Activated CD8-positive, alpha-beta T cell treated with anti-CD3 and anti-CD28 coated beads for 36 hours (primary cell): ENCODE data around the gene FCF1. TPM values are rescaled to one million over a fixed set of nuclear protein-coding genes. Genes with fewer than 3 reads are reported as not detected.

Experiments
- total RNA-seq, 2 experiments: library from RNA; stranded (reverse); gene quantifications; one replicate each; pipeline ENCODE4 v1.2.3, GENCODE V29; 2021

The FCF1 gene
- total RNA-seq, 2 experiments from 2014 or later: 75.2 to 78.9 TPM

Other genes with a start within 250 kb of the FCF1 start
- gene NPC2, start 219.8 kb upstream of the FCF1 start, total RNA-seq: 10 to 100 TPM; 19.1 to 21.0 TPM
- gene ISCA2, start 219.4 kb upstream of the FCF1 start, total RNA-seq: 10 to 100 TPM; 29.1 to 31.7 TPM
- gene LTBP2, start 100.9 kb upstream of the FCF1 start, total RNA-seq: under 1 TPM; 0.04 to 0.05 TPM
- 10 to 100 TPM; 26.4 to 28.2 TPM for gene AREL1, start 64 bp upstream of the FCF1 start, total RNA-seq
- gene YLPM1, start 50.2 kb downstream of the FCF1 start, total RNA-seq: 10 to 100 TPM; 43.6 to 49.0 TPM
- gene PROX2, start 163.0 kb downstream of the FCF1 start, total RNA-seq: under 1 TPM; 0.38 to 0.65 TPM
- 100 to 1,000 TPM; 110 to 113 TPM for gene DLST, start 168.8 kb downstream of the FCF1 start, total RNA-seq
- gene RPS6KL1, start 210.1 kb downstream of the FCF1 start, total RNA-seq: 1 to 10 TPM; 4.1 to 5.1 TPM
- under 1 TPM; 0.27 to 0.45 TPM for gene PGF, start 242.5 kb downstream of the FCF1 start, total RNA-seq